ENCODE data around the gene TMEM266. TPM values are rescaled to one million over a fixed set of nuclear protein-coding genes. Genes with fewer than 3 reads are reported as not detected.

Gene TMEM266
- polyA plus RNA-seq, 6 donors from 2014 or later, result 0.14 TPM; not detected in 5

- no peak for ATAC-seq (ENCODE audit: low read depth in 2 of 2)
- no peaks in the 10 kb centered on the region for H3K9me3 Mint-ChIP-seq
- no peaks in the 10 kb centered on the region for H3K36me3 Mint-ChIP-seq
- peaks cover 4 to 22% (median 11%) of the 10 kb centered on the region in 3 donors for H3K27me3 Mint-ChIP-seq
- no peak overlapping the region for H3K27ac Mint-ChIP-seq
- no peaks in the 10 kb centered on the region for H3K4me1 Mint-ChIP-seq
- no peak overlapping the region for H3K4me3 Mint-ChIP-seq
- DNase-seq, result no peak
These were observed 103.1 kb downstream of the TMEM266 start for GRCh38 chr15:76162784-76163456.

GRCh38 chr15:76163457-76164295 is 103.9 kb downstream of the TMEM266 start:
- peaks cover 4 to 22% (median 12%) of the 10 kb centered on the region in 3 donors for H3K27me3 Mint-ChIP-seq
- H3K4me1 Mint-ChIP-seq, result no peaks in the 10 kb centered on the region
- no peaks in the 10 kb centered on the region for H3K9me3 Mint-ChIP-seq
- ATAC-seq (ENCODE audit: low read depth in 2 of 2) (no peak), DNase-seq (no peak)
- H3K36me3 Mint-ChIP-seq, result no peaks in the 10 kb centered on the region
- H3K4me3 Mint-ChIP-seq, result no peak overlapping the region
- no peak overlapping the region for H3K27ac Mint-ChIP-seq

GRCh38 chr15:76164602-76165001 is 104.8 kb downstream of the TMEM266 start:
- Mint-ChIP-seq H3K4me3 (no peak overlapping the region), H3K27ac (no peak overlapping the region)
- DNase-seq, result no peak

GRCh38 chr15:76165951-76166350 is 106.2 kb downstream of the TMEM266 start:
- no peak for ATAC-seq (ENCODE audit: low read depth in 2 of 2)
- H3K4me1 Mint-ChIP-seq, result no peaks in the 10 kb centered on the region
- H3K27me3 Mint-ChIP-seq, result peaks cover 2 to 6% (median 4%) of the 10 kb centered on the region in 3 donors
- H3K9me3 Mint-ChIP-seq, result no peaks in the 10 kb centered on the region
- no peaks in the 10 kb centered on the region for H3K36me3 Mint-ChIP-seq
- H3K27ac Mint-ChIP-seq, result no peak overlapping the region
- H3K4me3 Mint-ChIP-seq, result no peak overlapping the region
- DNase-seq, result no peak

More at GRCh38 chr15:76164602-76165001, 104.8 kb downstream of the TMEM266 start:
- no peaks in the 10 kb centered on the region for H3K4me1 Mint-ChIP-seq
- H3K9me3 Mint-ChIP-seq, result no peaks in the 10 kb centered on the region
- H3K36me3 Mint-ChIP-seq, result no peaks in the 10 kb centered on the region
- no peak for ATAC-seq (ENCODE audit: low read depth in 2 of 2)
- peaks cover 4 to 16% (median 15%) of the 10 kb centered on the region in 3 donors for H3K27me3 Mint-ChIP-seq

- no peak overlapping the region for H3K27ac Mint-ChIP-seq
- ATAC-seq (ENCODE audit: low read depth in 2 of 2) (no peak), DNase-seq (no peak)
- no peaks in the 10 kb centered on the region for H3K4me1 Mint-ChIP-seq
- H3K27me3 Mint-ChIP-seq, result peaks cover 4 to 17% (median 6%) of the 10 kb centered on the region in 3 donors
- no peak overlapping the region for H3K4me3 Mint-ChIP-seq
- H3K36me3 Mint-ChIP-seq, result no peaks in the 10 kb centered on the region
- H3K9me3 Mint-ChIP-seq, result peaks cover 0 to under 1% (median 0%) of the 10 kb centered on the region in 7 donors
These were observed 108.6 kb downstream of the TMEM266 start for GRCh38 chr15:76168237-76168984.

- ATAC-seq (ENCODE audit: low read depth in 2 of 2) (no peak), DNase-seq (no peak)
These were observed 109.2 kb downstream of the TMEM266 start for GRCh38 chr15:76169018-76169417.

GRCh38 chr15:76169911-76170800 is 110.4 kb downstream of the TMEM266 start:
- Mint-ChIP-seq H3K27ac (no peak overlapping the region), H3K36me3 (no peaks in the 10 kb centered on the region), H3K4me3 (no peak overlapping the region), H3K4me1 (no peaks in the 10 kb centered on the region), H3K27me3 (peaks cover 4 to 17% (median 6%) of the 10 kb centered on the region in 3 donors), H3K9me3 (peaks cover 0 to 8% (median 2%) of the 10 kb centered on the region in 7 donors)
- DNase-seq, result no peak
- no peak for ATAC-seq (ENCODE audit: low read depth in 2 of 2)

More at GRCh38 chr15:76169018-76169417, 109.2 kb downstream of the TMEM266 start:
- H3K27ac Mint-ChIP-seq, result no peak overlapping the region
- peaks cover 0 to 7% (median 2%) of the 10 kb centered on the region in 7 donors for H3K9me3 Mint-ChIP-seq
- H3K36me3 Mint-ChIP-seq, result no peaks in the 10 kb centered on the region
- H3K4me1 Mint-ChIP-seq, result no peaks in the 10 kb centered on the region
- peak overlapping the region in 1 of 8 donors; percentile 17 for H3K4me3 Mint-ChIP-seq
- H3K27me3 Mint-ChIP-seq, result peaks cover 4 to 17% (median 6%) of the 10 kb centered on the region in 3 donors

- no peaks in the 10 kb centered on the region for H3K36me3 Mint-ChIP-seq
- no peak for ATAC-seq (ENCODE audit: low read depth in 2 of 2)
- H3K4me1 Mint-ChIP-seq, result no peaks in the 10 kb centered on the region
- H3K4me3 Mint-ChIP-seq, result no peak overlapping the region
- peaks cover 0 to 29% (median 20%) of the 10 kb centered on the region in 3 donors for H3K27me3 Mint-ChIP-seq
- peaks cover 0 to 8% (median 2%) of the 10 kb centered on the region in 7 donors for H3K9me3 Mint-ChIP-seq
- peak overlapping the region in 1 of 6 donors; percentile 56 for H3K27ac Mint-ChIP-seq
- no peak for DNase-seq
These were observed 113.0 kb downstream of the TMEM266 start for GRCh38 chr15:76172782-76173181.

GRCh38 chr15:76173317-76173834 is 113.6 kb downstream of the TMEM266 start:
- peak overlapping the region in 1 of 6 donors; percentile 56 for H3K27ac Mint-ChIP-seq
- no peak overlapping the region for H3K4me3 Mint-ChIP-seq
- H3K36me3 Mint-ChIP-seq, result no peaks in the 10 kb centered on the region
- ATAC-seq (ENCODE audit: low read depth in 2 of 2), result no peak
- H3K4me1 Mint-ChIP-seq, result no peaks in the 10 kb centered on the region
- DNase-seq, result no peak
- peaks cover 0 to 35% (median 26%) of the 10 kb centered on the region in 3 donors for H3K27me3 Mint-ChIP-seq
- peaks cover 0 to 8% (median 2%) of the 10 kb centered on the region in 7 donors for H3K9me3 Mint-ChIP-seq

GRCh38 chr15:76174654-76175053 is 114.9 kb downstream of the TMEM266 start:
- Mint-ChIP-seq H3K27me3 (peaks cover 6 to 39% (median 21%) of the 10 kb centered on the region in 3 donors), H3K36me3 (no peaks in the 10 kb centered on the region), H3K4me1 (no peaks in the 10 kb centered on the region), H3K4me3 (no peak overlapping the region), H3K9me3 (peaks cover 0 to 8% (median 2%) of the 10 kb centered on the region in 7 donors), H3K27ac (no peak overlapping the region)
- DNase-seq (no peak), ATAC-seq (ENCODE audit: low read depth in 2 of 2) (no peak)

- H3K4me1 Mint-ChIP-seq, result no peaks in the 10 kb centered on the region
- H3K36me3 Mint-ChIP-seq, result no peaks in the 10 kb centered on the region
- DNase-seq (no peak), ATAC-seq (ENCODE audit: low read depth in 2 of 2) (no peak)
- peaks cover 0 to 8% (median 2%) of the 10 kb centered on the region in 7 donors for H3K9me3 Mint-ChIP-seq
- no peak overlapping the region for H3K27ac Mint-ChIP-seq
- H3K27me3 Mint-ChIP-seq, result peaks cover 7 to 39% (median 21%) of the 10 kb centered on the region in 3 donors
- no peak overlapping the region for H3K4me3 Mint-ChIP-seq
These were observed 115.7 kb downstream of the TMEM266 start for GRCh38 chr15:76175442-76175841.

GRCh38 chr15:76176059-76176458 is 116.3 kb downstream of the TMEM266 start:
- Mint-ChIP-seq H3K27ac (no peak overlapping the region), H3K27me3 (peaks cover 7 to 41% (median 21%) of the 10 kb centered on the region in 3 donors), H3K9me3 (peaks cover 0 to 8% (median 2%) of the 10 kb centered on the region in 7 donors), H3K4me1 (no peaks in the 10 kb centered on the region), H3K36me3 (no peaks in the 10 kb centered on the region), H3K4me3 (no peak overlapping the region)
- ATAC-seq (ENCODE audit: low read depth in 2 of 2) (no peak), DNase-seq (no peak)
